HepG2 (cell line): ENCODE results near the gene CRLF1. TPM values are rescaled to one million over a fixed set of nuclear protein-coding genes. Genes with fewer than 3 reads are reported as not detected.

Source experiments
- AKAP8 ChIP-seq: sonication (generic); formaldehyde crosslinking; IDR thresholded peaks from 2 replicates; pipeline ENCODE4 v1.5.1; 2020; ENCODE audit warnings: mild to moderate bottlenecking, missing genetic modification reagents
- AKNA ChIP-seq: sonication (generic); formaldehyde crosslinking; IDR thresholded peaks from 2 replicates; pipeline ENCODE4 v1.4.0; 2020; ENCODE audit warnings: missing genetic modification reagents, borderline replicate concordance
- FOXA1 ChIP-seq, 2 experiments: fragments of 450-650 bp in 1 of 2; sonication (generic) in 1 of 2; formaldehyde crosslinking in 1 of 2; IDR thresholded peaks; 2 replicates each; pipeline versions ENCODE4 v1.4.0 to v1.6.1; 2016 to 2020; ENCODE audit warnings: missing genetic modification reagents in 1 of 2
- IKZF4 ChIP-seq: sonication (generic); formaldehyde crosslinking; IDR thresholded peaks from 2 replicates; pipeline ENCODE4 v1.5.1; 2020; ENCODE audit warnings: borderline replicate concordance, mild to moderate bottlenecking, low read depth, missing genetic modification reagents; ENCODE audit errors: not compliant biosample characterization
- MAFG ChIP-seq: sonication (generic); formaldehyde crosslinking; IDR thresholded peaks from 2 replicates; pipeline ENCODE4 v1.5.1; 2020; ENCODE audit warnings: mild to moderate bottlenecking, missing genetic modification reagents
- MED13 ChIP-seq: sonication (generic); formaldehyde crosslinking; IDR thresholded peaks from 2 replicates; pipeline ENCODE4 v1.5.0; 2020; ENCODE audit warnings: missing genetic modification reagents
- MED8 ChIP-seq: sonication (generic); formaldehyde crosslinking; IDR thresholded peaks from 2 replicates; pipeline ENCODE4 v1.8.1; 2023; ENCODE audit warnings: mild to moderate bottlenecking, missing genetic modification reagents; ENCODE audit not compliant: insufficient replicate concordance
- SMARCC2 ChIP-seq: fragments of 450-650 bp; IDR thresholded peaks from 2 replicates; pipeline ENCODE4 v1.6.1; 2017; ENCODE audit warnings: antibody characterized with exemption, mild to moderate bottlenecking
- TBP ChIP-seq: sonication (generic); formaldehyde crosslinking; IDR thresholded peaks from 2 replicates; pipeline ENCODE4 v1.5.0; 2020; ENCODE audit warnings: missing genetic modification reagents
- TBX2 ChIP-seq: sonication (generic); formaldehyde crosslinking; IDR thresholded peaks from 2 replicates; pipeline ENCODE4 v1.5.0; 2020; ENCODE audit warnings: missing genetic modification reagents, mild to moderate bottlenecking, borderline replicate concordance
- TFDP1 ChIP-seq: IDR thresholded peaks from 2 replicates; pipeline ENCODE4 v1.6.1; 2016; ENCODE audit warnings: missing compliant biosample characterization, missing genetic modification reagents, borderline replicate concordance
- ZBTB25 ChIP-seq: IDR thresholded peaks from 2 replicates; pipeline ENCODE4 v1.6.1; 2018; ENCODE audit warnings: missing genetic modification reagents
- ZBTB37 ChIP-seq: sonication (generic); formaldehyde crosslinking; IDR thresholded peaks from 2 replicates; pipeline ENCODE4 v1.4.0; 2020; ENCODE audit warnings: mild to moderate bottlenecking, missing genetic modification reagents
- ZFP36L2 ChIP-seq: sonication (generic); formaldehyde crosslinking; IDR thresholded peaks from 2 replicates; pipeline ENCODE4 v1.4.0; 2020; ENCODE audit warnings: missing genetic modification reagents
- ZNF20 ChIP-seq: sonication (generic); formaldehyde crosslinking; IDR thresholded peaks from 2 replicates; pipeline ENCODE4 v1.4.0; 2020; ENCODE audit warnings: mild to moderate bottlenecking, moderate library complexity, missing genetic modification reagents
- ZNF33B ChIP-seq: sonication (generic); formaldehyde crosslinking; IDR thresholded peaks from 2 replicates; pipeline ENCODE4 v1.5.1; 2020; ENCODE audit warnings: mild to moderate bottlenecking, missing genetic modification reagents
- ZNF367 ChIP-seq: sonication (generic); formaldehyde crosslinking; IDR thresholded peaks from 2 replicates; pipeline ENCODE4 v1.4.0; 2020; ENCODE audit warnings: missing genetic modification reagents, borderline replicate concordance
- ZNF383 ChIP-seq: sonication (generic); formaldehyde crosslinking; IDR thresholded peaks from 2 replicates; pipeline ENCODE4 v1.4.0; 2020; ENCODE audit warnings: missing genetic modification reagents, mild to moderate bottlenecking, borderline replicate concordance
- ZNF616 ChIP-seq: sonication (generic); formaldehyde crosslinking; IDR thresholded peaks from 2 replicates; pipeline ENCODE4 v1.5.0; 2020; ENCODE audit warnings: low read depth, mild to moderate bottlenecking, missing genetic modification reagents
- ZSCAN21 ChIP-seq: sonication (generic); formaldehyde crosslinking; IDR thresholded peaks from 2 replicates; pipeline ENCODE4 v1.8.0; 2022; ENCODE audit warnings: mild to moderate bottlenecking, missing genetic modification reagents, moderate library complexity, borderline replicate concordance
- ZSCAN31 ChIP-seq: sonication (generic); formaldehyde crosslinking; IDR thresholded peaks from 2 replicates; pipeline ENCODE4 v1.5.0; 2020; ENCODE audit warnings: low read depth, mild to moderate bottlenecking, missing genetic modification reagents
- polyA plus RNA-seq, 8 experiments: library from polyadenylated mRNA; depleted of rRNA in 3 of 8; stranded (reverse) in 7 of 8; unstranded in 1 of 8; fragments of >200 nt; fragmentation: Illumina TruSeq in 4 of 8; extraction: Trizol in 4 of 8; gene quantifications; 2 replicates each; pipeline versions ENCODE4 v1.2.1 to v1.2.3, GENCODE V29; 2011 to 2016; ENCODE audit warnings: low read depth in 4 of 8, missing spikeins in 1 of 8, mixed read lengths in 1 of 8; ENCODE audit not compliant: insufficient read depth in 1 of 8
- total RNA-seq, 5 experiments: library from RNA; depleted of rRNA; stranded (reverse); fragments of >200 nt; fragmentation: Illumina TruSeq; extraction: Trizol; gene quantifications; 2 replicates each; pipeline ENCODE4 v1.2.3, GENCODE V29; 2016; ENCODE audit warnings: low read depth in 1 of 5

The CRLF1 gene
- total and polyA plus RNA-seq, 2 of the 13 experiments (the other 11 are each of a cell fraction or from before 2014, with no cell fraction given): 217 to 296 TPM

DNA sequence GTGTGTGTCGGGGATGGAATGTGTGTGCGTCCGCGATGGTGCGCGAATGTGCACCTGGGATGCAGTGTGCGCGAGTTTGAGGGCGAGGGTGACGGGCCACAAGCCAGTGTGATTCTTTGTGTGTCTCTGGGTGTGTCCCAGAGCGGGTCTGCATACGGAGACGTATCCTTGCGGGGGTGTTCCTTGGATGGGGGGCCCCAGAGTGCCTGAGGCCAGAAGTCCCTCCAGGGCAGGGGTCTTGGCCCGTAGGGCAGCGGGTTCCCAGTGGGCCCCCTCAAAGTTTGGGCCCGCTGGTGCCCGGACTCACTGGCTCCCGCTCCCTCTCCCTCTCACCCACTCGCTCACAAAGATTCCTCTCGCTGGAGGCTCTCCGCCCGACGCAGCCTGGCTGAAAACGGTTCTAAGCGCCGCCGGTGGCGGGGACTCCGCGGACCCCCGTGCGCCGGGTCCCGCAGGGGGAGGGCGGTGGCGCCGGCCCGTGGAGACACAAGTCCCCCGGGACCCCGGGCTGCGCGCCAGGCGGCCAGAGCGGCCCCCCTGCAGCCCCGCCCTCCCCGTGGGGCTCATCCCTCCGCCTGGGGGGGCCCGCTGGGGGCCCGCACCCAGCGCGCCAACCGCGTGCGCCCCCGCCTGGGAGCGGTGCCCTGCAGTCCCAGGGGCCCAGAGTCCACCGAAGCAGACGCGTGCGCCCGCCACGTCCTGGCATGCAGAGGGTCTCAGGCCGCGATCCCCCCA, 886 bp downstream of the CRLF1 start (continued):
- TF ChIP-seq ZNF383 (no peak), ZFP36L2 (CRISPR knock-in tag) (no peak), ZBTB37 (CRISPR knock-in tag) (no peak), ZBTB25 (CRISPR knock-in tag) (no peak), TBX2 (CRISPR knock-in tag) (peak; percentile 61), SMARCC2 (no peak), TBP (CRISPR knock-in tag) (no peak), ZSCAN31 (CRISPR knock-in tag) (0 out of 2 replicates have a peak, but pooled peaks have one; percentile 3), MAFG (CRISPR knock-in tag) (no peak), ZNF367 (CRISPR knock-in tag) (no peak), TFDP1 (CRISPR knock-in tag) (peak; percentile 49; the same call in 1 of the 2 replicates), AKNA (CRISPR knock-in tag) (no peak), MED13 (CRISPR knock-in tag) (no peak), IKZF4 (CRISPR knock-in tag) (no peak), ZNF33B (CRISPR knock-in tag) (no peak), ZSCAN21 (peak; percentile 46; the same call in 1 of the 2 replicates), FOXA1 (IDR thresholded peaks at IDR 0.05) (no peak), FOXA1 (CRISPR knock-in tag; IDR thresholded peaks at IDR 0.05) (no peak), ZNF616 (no peak), MED8 (CRISPR knock-in tag) (no peak), AKAP8 (CRISPR knock-in tag) (0 out of 2 replicates have a peak, but pooled peaks have one; percentile 25), ZNF20 (CRISPR knock-in tag) (no peak)
